Spleen (tissue), 7 donors: Measurements from ENCODE around the gene SAFB2.

Experiments used
- POLR2A ChIP-seq, 3 donors: fragments of 450-650 bp; IDR thresholded peaks; one replicate each; pipeline ENCODE4 v1.5.1; 2017; ENCODE audit warnings: antibody characterized with exemption in 3 of 3, mild to moderate bottlenecking in 1 of 3
- POLR2AphosphoS5 ChIP-seq, 3 donors: sonication (generic); formaldehyde crosslinking; IDR thresholded peaks; one replicate each; pipeline ENCODE4 v1.5.1; 2017; ENCODE audit warnings: antibody characterized with exemption in 3 of 3
- TF ChIP-seq, protein P1 (sequence below), 11 experiments: fragments of 200-600 bp in 7 of 11; fragments of 450-650 bp in 4 of 11; sonication (generic) in 4 of 11; IDR thresholded peaks in 8 of 11; conservative IDR thresholded peaks in 3 of 11; 1 replicate in 7 of 11; 2 replicates in 4 of 11; pipeline versions ENCODE4 v1.4.0 to v1.8.0; 2016 to 2021; ENCODE audit warnings: antibody characterized with exemption in 11 of 11, inconsistent platforms in 4 of 11, mild to moderate bottlenecking in 1 of 11
- donor health status: DM: no; HTN: no; CAD: no; lungs with moderate emphysema.
- donor health status: DM: no; HTN: no; CAD: no.
- donor health status: DM: no; HTN: no; CAD: no.

DNA sequence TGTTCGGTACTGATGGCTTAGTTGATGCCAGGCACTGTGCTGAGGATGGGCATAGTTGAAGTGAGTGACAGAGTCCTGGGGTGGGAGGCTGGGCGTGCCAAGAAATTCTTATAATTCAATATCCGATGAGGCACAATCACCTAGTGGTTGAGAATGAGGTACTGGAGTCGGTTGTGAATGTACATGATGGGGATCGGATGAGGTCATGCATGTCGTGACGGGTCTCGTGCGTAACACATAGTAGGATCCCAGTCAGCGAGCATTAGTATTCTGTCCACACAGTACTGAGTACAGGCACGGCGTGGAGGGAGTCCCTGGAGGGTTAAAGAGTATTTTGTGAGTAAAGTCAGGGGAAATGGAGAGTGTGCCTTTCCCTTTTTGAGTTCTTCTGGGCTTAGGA is 3.1 kb upstream of the SAFB2 start:
- TF ChIP-seq, protein P1, sequence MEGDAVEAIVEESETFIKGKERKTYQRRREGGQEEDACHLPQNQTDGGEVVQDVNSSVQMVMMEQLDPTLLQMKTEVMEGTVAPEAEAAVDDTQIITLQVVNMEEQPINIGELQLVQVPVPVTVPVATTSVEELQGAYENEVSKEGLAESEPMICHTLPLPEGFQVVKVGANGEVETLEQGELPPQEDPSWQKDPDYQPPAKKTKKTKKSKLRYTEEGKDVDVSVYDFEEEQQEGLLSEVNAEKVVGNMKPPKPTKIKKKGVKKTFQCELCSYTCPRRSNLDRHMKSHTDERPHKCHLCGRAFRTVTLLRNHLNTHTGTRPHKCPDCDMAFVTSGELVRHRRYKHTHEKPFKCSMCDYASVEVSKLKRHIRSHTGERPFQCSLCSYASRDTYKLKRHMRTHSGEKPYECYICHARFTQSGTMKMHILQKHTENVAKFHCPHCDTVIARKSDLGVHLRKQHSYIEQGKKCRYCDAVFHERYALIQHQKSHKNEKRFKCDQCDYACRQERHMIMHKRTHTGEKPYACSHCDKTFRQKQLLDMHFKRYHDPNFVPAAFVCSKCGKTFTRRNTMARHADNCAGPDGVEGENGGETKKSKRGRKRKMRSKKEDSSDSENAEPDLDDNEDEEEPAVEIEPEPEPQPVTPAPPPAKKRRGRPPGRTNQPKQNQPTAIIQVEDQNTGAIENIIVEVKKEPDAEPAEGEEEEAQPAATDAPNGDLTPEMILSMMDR (IDR thresholded peaks at IDR 0.05 in 8 of 11, conservative IDR thresholded peaks at IDR 0.05 in 3 of 11): no peak
- no peak for TF ChIP-seq POLR2A (IDR thresholded peaks at IDR 0.05)
- no peak for TF ChIP-seq POLR2AphosphoS5 (IDR thresholded peaks at IDR 0.05)
